ENCODE data around the gene SETD2. TPM values are rescaled to one million over a fixed set of nuclear protein-coding genes. Genes with fewer than 3 reads are reported as not detected.

The SETD2 gene
- total and polyA plus RNA-seq, 2 experiments from 2014 or later: 16.7 to 45.2 TPM

- TF ChIP-seq ETS1 (IDR thresholded peaks at IDR 0.05): no peak
- no peak for TF ChIP-seq EZH2 (IDR thresholded peaks at IDR 0.05; ENCODE audit: low read depth, unreplicated experiment)
Measured at GRCh38 chr3:47056705-47057104, 107.2 kb downstream of the SETD2 start (continued).

GRCh38 chr3:47054412-47054811 lies 109.5 kb downstream of the SETD2 start:
- Mint-ChIP-seq H3K4me3 (no peak overlapping the region), H3K27ac (no peak overlapping the region), H3K9me3 (no peaks in the 10 kb centered on the region; the same call in 2 of the 3 replicates), H3K36me3 (ENCODE audit: low read depth) (peaks cover 16% of the 10 kb centered on the region), H3K4me1 (no peaks in the 10 kb centered on the region), H3K27me3 (ENCODE audit: insufficient read depth, low read depth, poor library complexity) (no peaks in the 10 kb centered on the region)
- H3K79me2 ChIP-seq (replicated peaks; ENCODE audit: insufficient read depth): peaks cover 37% of the 10 kb centered on the region
- H2AFZ ChIP-seq: no peak overlapping the region
- H4K20me1 ChIP-seq (replicated peaks; ENCODE audit: insufficient read depth): peaks cover 9% of the 10 kb centered on the region; the same call in 1 of the 2 replicates
- H3K4me1 ChIP-seq (ENCODE audit: insufficient read depth): no peaks in the 10 kb centered on the region
- H3K36me3 ChIP-seq (ENCODE audit: insufficient read depth): peaks cover 5% of the 10 kb centered on the region
- H3K9me2 ChIP-seq (ENCODE audit: insufficient read depth): no peaks in the 10 kb centered on the region
- H3K4me3 ChIP-seq: no peak overlapping the region
- no peaks in the 10 kb centered on the region for H3F3A ChIP-seq (replicated peaks; ENCODE audit: low read depth)
- H3K27ac ChIP-seq (ENCODE audit: low read depth): no peak overlapping the region
- H3K27me3 ChIP-seq (ENCODE audit: insufficient read depth): no peaks in the 10 kb centered on the region
- DNase-seq (ENCODE audit: low spot score) (no peak), ATAC-seq (no peak)
- TF ChIP-seq ETS1 (IDR thresholded peaks at IDR 0.05): no peak
- no peak for TF ChIP-seq REST (IDR thresholded peaks at IDR 0.05; ENCODE audit: unreplicated experiment)
- no peak for TF ChIP-seq CREB1 (CRISPR knock-in tag; IDR thresholded peaks at IDR 0.05; ENCODE audit: low read depth)
- no peak for TF ChIP-seq CTCF (conservative IDR thresholded peaks at IDR 0.05; ENCODE audit: low read depth in 2 of 2)
- no peak for TF ChIP-seq POLR2AphosphoS5 (IDR thresholded peaks at IDR 0.05; ENCODE audit: low read depth)
- H3K4me2 ChIP-seq: no peak overlapping the region

Measured in GM23338 (cell line).